Measurements from ENCODE around the gene GNS. TPM values are rescaled to one million over a fixed set of nuclear protein-coding genes. Genes with fewer than 3 reads are reported as not detected.
A peak's percentile ranks its signal among the peaks of the same experiment; 100 is the strongest.
"Not testable (repeated sequence)": the region's sequence is repeated elsewhere in the genome, so short reads cannot be mapped to it uniquely, and the experiment has no call there.

Gene GNS
- polyA plus RNA-seq, 1 donor from 2014 or later: 24.2 TPM

- Mint-ChIP-seq H3K27ac (no peak overlapping the region), H3K4me1 (no peaks in the 10 kb centered on the region), H3K27me3 (peaks cover 5% of the 10 kb centered on the region), H3K9me3 (no peaks in the 10 kb centered on the region), H3K4me3 (no peak overlapping the region), H3K36me3 (peaks cover 6% of the 10 kb centered on the region)
Observed at GRCh38 chr12:64790166-64790565, 31.0 kb upstream of the GNS start.

GRCh38 chr12:64785838-64786237 lies 26.6 kb upstream of the GNS start:
- no peak overlapping the region for H3K4me3 Mint-ChIP-seq
- peaks cover 3% of the 10 kb centered on the region for H3K36me3 Mint-ChIP-seq
- peaks cover 6 to 16% (median 12%) of the 10 kb centered on the region in 3 donors for H3K4me1 Mint-ChIP-seq
- H3K27me3 Mint-ChIP-seq: peaks cover 31% of the 10 kb centered on the region
- H3K27ac Mint-ChIP-seq: no peak overlapping the region
- no peaks in the 10 kb centered on the region for H3K9me3 Mint-ChIP-seq

- peaks cover 0 to 3% (median under 1%) of the 10 kb centered on the region in 3 donors for H3K9me3 Mint-ChIP-seq
- H3K4me3 Mint-ChIP-seq: peak overlapping the region; percentile 73 to 94 (median 87)
- no peak overlapping the region for H3K27ac Mint-ChIP-seq
- peaks cover 50% of the 10 kb centered on the region for H3K27me3 Mint-ChIP-seq
- peaks cover 6 to 18% (median 16%) of the 10 kb centered on the region in 3 donors for H3K4me1 Mint-ChIP-seq
- peaks cover 2% of the 10 kb centered on the region for H3K36me3 Mint-ChIP-seq
Observed at GRCh38 chr12:64782191-64782876, 23.1 kb upstream of the GNS start.

- peaks cover 2% of the 10 kb centered on the region for H3K36me3 Mint-ChIP-seq
- H3K27me3 Mint-ChIP-seq: peaks cover 57% of the 10 kb centered on the region
Observed at GRCh38 chr12:64781280-64782190, 22.3 kb upstream of the GNS start.

GRCh38 chr12:64780531-64781279 lies 21.5 kb upstream of the GNS start:
- peaks cover 61% of the 10 kb centered on the region for H3K27me3 Mint-ChIP-seq
- no peak overlapping the region for H3K27ac Mint-ChIP-seq
- peaks cover 6 to 18% (median 16%) of the 10 kb centered on the region in 3 donors for H3K4me1 Mint-ChIP-seq
- peaks cover 2% of the 10 kb centered on the region for H3K36me3 Mint-ChIP-seq
- H3K4me3 Mint-ChIP-seq: peak overlapping the region; percentile 80 to 89 (median 86)
- peaks cover 4 to 17% (median 13%) of the 10 kb centered on the region in 3 donors for H3K9me3 Mint-ChIP-seq

More at GRCh38 chr12:64781280-64782190, 22.3 kb upstream of the GNS start:
- Mint-ChIP-seq H3K9me3 (peaks cover 0 to 8% (median 6%) of the 10 kb centered on the region in 3 donors), H3K4me1 (peaks cover 6 to 18% (median 16%) of the 10 kb centered on the region in 3 donors), H3K4me3 (peak overlapping the region; percentile 73 to 94 (median 87)), H3K27ac (peak overlapping the region in 2 of 3 donors; percentile 9 to 65)

GRCh38 chr12:64780132-64780530 lies 20.9 kb upstream of the GNS start:
- Mint-ChIP-seq H3K4me1 (peaks cover 6 to 18% (median 16%) of the 10 kb centered on the region in 3 donors), H3K36me3 (peaks cover 2% of the 10 kb centered on the region), H3K9me3 (peaks cover 6 to 22% (median 18%) of the 10 kb centered on the region in 3 donors), H3K4me3 (peak overlapping the region; percentile 76 to 89 (median 86)), H3K27ac (no peak overlapping the region), H3K27me3 (peaks cover 64% of the 10 kb centered on the region)

- peaks cover 2% of the 10 kb centered on the region for H3K36me3 Mint-ChIP-seq
- no peak overlapping the region for H3K27ac Mint-ChIP-seq
- peaks cover 6 to 25% (median 23%) of the 10 kb centered on the region in 3 donors for H3K9me3 Mint-ChIP-seq
- peaks cover 6 to 18% (median 16%) of the 10 kb centered on the region in 3 donors for H3K4me1 Mint-ChIP-seq
- H3K27me3 Mint-ChIP-seq: peaks cover 63% of the 10 kb centered on the region
- peak overlapping the region in 2 of 4 donors; percentile 76 to 89 for H3K4me3 Mint-ChIP-seq
Observed at GRCh38 chr12:64779354-64779974, 20.3 kb upstream of the GNS start.

GRCh38 chr12:64775147-64775736 lies 16.0 kb upstream of the GNS start:
- H3K27ac Mint-ChIP-seq, H3K4me1 Mint-ChIP-seq, H3K4me3 Mint-ChIP-seq, H3K36me3 Mint-ChIP-seq: not testable (repeated sequence)
- Mint-ChIP-seq H3K27me3 (peaks cover 44% of the 10 kb centered on the region), H3K9me3 (peaks cover 12 to 38% (median 34%) of the 10 kb centered on the region in 3 donors)

- H3K4me3 Mint-ChIP-seq: no peak overlapping the region
- H3K36me3 Mint-ChIP-seq: peaks cover 2% of the 10 kb centered on the region
- no peak overlapping the region for H3K27ac Mint-ChIP-seq
- peaks cover 12 to 38% (median 34%) of the 10 kb centered on the region in 3 donors for H3K9me3 Mint-ChIP-seq
- peaks cover 31% of the 10 kb centered on the region for H3K27me3 Mint-ChIP-seq
- no peaks in the 10 kb centered on the region for H3K4me1 Mint-ChIP-seq
Observed at GRCh38 chr12:64773386-64773785, 14.2 kb upstream of the GNS start.

- Mint-ChIP-seq H3K4me3 (no peak overlapping the region), H3K36me3 (peaks cover 2% of the 10 kb centered on the region), H3K27me3 (peaks cover 9% of the 10 kb centered on the region), H3K27ac (no peak overlapping the region), H3K4me1 (no peaks in the 10 kb centered on the region), H3K9me3 (peaks cover 0 to 5% (median 3%) of the 10 kb centered on the region in 3 donors)
Observed at GRCh38 chr12:64767495-64767894, 8.3 kb upstream of the GNS start.

- Mint-ChIP-seq H3K4me3 (no peak overlapping the region), H3K9me3 (no peaks in the 10 kb centered on the region), H3K36me3 (no peaks in the 10 kb centered on the region), H3K4me1 (peaks cover 21 to 23% (median 22%) of the 10 kb centered on the region in 3 donors), H3K27me3 (peaks cover 1% of the 10 kb centered on the region), H3K27ac (no peak overlapping the region)
Observed at GRCh38 chr12:64760808-64761573, 1.8 kb upstream of the GNS start.

- Mint-ChIP-seq H3K4me1 (peaks cover 27 to 35% (median 31%) of the 10 kb centered on the region in 3 donors), H3K27ac (peak overlapping the region; percentile 43 to 90 (median 87)), H3K27me3 (no peaks in the 10 kb centered on the region), H3K9me3 (no peaks in the 10 kb centered on the region), H3K4me3 (peak overlapping the region; percentile 89 to 99 (median 94)), H3K36me3 (peaks cover 2% of the 10 kb centered on the region)
Observed at GRCh38 chr12:64757771-64758170, 1.4 kb downstream of the GNS start.

GRCh38 chr12:64756376-64756775 lies 2.8 kb downstream of the GNS start:
- no peaks in the 10 kb centered on the region for H3K27me3 Mint-ChIP-seq
- peak overlapping the region in 1 of 4 donors; percentile 3 for H3K4me3 Mint-ChIP-seq
- H3K27ac Mint-ChIP-seq: no peak overlapping the region
- H3K36me3 Mint-ChIP-seq: peaks cover 2% of the 10 kb centered on the region
- H3K9me3 Mint-ChIP-seq: no peaks in the 10 kb centered on the region
- H3K4me1 Mint-ChIP-seq: peaks cover 26 to 35% (median 31%) of the 10 kb centered on the region in 3 donors

Measured in IgD-negative memory B cell (primary cell).